Eye (tissue), 1 donor: Measurements from ENCODE around the gene ZC3H4.

ENCODE experiments used
- DNase-seq: peaks from one replicate; pipeline ENCODE4 v3.0.0-alpha.2; 2015

ZC3H4 gene

DNA sequence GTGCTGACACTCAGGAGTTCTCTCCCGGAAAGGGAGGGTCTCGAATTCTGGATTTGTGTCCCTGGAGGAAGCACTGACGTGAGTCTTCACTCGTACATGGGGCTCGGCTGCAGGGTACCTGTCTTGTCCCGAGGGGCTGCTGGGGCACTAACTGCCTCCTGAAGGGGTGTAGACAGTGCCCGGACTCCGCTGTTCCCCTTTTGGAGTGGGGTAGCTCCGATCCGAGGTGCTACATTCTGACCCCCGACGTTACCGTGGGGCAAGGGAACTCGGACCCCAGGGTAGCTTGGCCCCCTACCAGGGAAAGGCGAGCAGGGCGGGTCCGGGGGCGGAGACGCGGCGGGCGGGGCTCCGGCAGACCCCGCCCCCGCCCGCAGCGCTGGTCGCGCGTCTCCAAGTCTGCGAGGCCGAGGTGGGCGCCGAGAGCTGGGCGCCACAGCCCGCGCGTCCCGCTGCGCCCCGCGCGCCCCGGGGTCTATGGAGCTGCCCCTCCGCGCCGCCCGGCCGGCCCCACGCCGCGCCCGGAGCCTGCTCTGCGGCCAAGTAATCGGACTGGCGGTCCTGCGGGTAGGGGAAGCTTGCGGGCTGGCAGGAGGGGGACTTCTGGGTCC, 94.0 kb downstream of the ZC3H4 start, which contains the start of gene NPAS1:
NPAS1 (plus strand) TSS at position 407 of the 611 bp plus-strand sequence. CDS start 1,211 bp downstream, outside the sequence.
- no peak for DNase-seq

DNA sequence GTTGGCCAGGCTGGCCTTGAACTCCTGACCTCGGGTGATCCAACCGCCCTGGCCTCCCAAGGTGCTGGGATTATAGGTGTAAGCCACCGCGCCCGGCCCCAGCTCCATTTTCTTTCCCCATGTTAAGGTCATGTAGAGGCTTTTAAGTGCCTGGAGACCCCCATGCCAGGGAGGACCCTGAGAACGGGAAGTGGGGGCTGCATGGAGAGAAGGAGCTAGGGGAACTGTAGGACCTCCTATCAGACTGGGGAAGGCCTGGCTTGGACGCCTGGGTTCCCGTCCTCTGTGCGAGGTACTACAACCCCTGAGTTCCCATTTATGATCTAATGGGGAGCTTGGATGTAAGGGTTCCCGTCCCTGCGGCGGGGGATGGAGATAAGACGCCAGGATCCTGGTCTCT, 94.7 kb downstream of the ZC3H4 start:
- DNase-seq = no peak
